ENCODE data around the gene SLC8A1.

SLC8A1 gene

DNA sequence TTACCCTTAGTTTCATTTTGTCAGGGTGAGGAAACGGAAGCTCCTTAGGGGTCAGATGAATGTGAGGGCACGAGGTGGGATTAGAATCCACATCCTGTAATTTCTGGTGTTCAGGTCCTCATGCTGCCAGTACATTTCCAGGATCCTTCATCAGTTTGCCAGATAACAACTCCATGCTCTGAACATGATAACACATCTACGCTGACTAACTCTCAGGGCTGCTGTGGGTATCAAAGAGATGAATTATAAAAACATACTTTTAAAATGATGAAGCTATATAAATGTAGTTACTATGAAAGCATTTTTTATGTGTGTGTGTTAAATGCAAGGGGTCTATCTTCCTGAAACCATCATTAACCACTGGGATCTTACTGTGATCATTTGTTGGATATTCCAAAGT lies 325.9 kb downstream of the SLC8A1 start:
- DNase-seq (ENCODE audit: low read depth) = no peak
- no peak overlapping the region for H3K4me3 ChIP-seq (ENCODE audit: low read depth, low read length)
- TF ChIP-seq, protein P1, sequence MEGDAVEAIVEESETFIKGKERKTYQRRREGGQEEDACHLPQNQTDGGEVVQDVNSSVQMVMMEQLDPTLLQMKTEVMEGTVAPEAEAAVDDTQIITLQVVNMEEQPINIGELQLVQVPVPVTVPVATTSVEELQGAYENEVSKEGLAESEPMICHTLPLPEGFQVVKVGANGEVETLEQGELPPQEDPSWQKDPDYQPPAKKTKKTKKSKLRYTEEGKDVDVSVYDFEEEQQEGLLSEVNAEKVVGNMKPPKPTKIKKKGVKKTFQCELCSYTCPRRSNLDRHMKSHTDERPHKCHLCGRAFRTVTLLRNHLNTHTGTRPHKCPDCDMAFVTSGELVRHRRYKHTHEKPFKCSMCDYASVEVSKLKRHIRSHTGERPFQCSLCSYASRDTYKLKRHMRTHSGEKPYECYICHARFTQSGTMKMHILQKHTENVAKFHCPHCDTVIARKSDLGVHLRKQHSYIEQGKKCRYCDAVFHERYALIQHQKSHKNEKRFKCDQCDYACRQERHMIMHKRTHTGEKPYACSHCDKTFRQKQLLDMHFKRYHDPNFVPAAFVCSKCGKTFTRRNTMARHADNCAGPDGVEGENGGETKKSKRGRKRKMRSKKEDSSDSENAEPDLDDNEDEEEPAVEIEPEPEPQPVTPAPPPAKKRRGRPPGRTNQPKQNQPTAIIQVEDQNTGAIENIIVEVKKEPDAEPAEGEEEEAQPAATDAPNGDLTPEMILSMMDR (IDR thresholded peaks at IDR 0.05; ENCODE audit: insufficient read depth, low read depth, low read length, missing control alignments) = no peak

- H3K4me3 ChIP-seq (ENCODE audit: low read depth, low read length) = no peak overlapping the region
- no peak for DNase-seq (ENCODE audit: low read depth)
- TF ChIP-seq, protein P1 (IDR thresholded peaks at IDR 0.05; ENCODE audit: insufficient read depth, low read depth, low read length, missing control alignments) = no peak
Measured at GRCh38 chr2:40123746-40124145, 328.1 kb downstream of the SLC8A1 start.

DNA sequence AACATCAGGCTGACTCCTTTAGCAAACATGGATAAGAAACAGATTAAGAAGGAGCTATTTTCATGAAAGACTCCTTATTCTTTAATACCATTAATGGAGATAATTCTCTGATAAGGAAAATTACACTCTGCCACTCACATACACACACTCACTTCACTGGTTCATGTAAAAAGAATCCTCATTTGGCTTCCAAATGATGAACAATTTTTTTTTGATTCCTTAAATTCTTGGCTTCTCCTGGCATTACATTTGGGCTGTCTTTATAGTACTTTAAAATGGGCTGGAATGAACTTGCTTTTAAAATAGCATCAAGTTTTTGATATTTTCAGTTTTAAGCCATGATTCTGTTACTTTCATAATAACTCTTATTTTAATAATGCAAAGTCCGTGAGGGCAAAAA lies 328.6 kb downstream of the SLC8A1 start:
- TF ChIP-seq, protein P1 (IDR thresholded peaks at IDR 0.05; ENCODE audit: insufficient read depth, low read depth, low read length, missing control alignments) = no peak
- no peak for DNase-seq (ENCODE audit: low read depth)
- no peak overlapping the region for H3K4me3 ChIP-seq (ENCODE audit: low read depth, low read length)

DNA sequence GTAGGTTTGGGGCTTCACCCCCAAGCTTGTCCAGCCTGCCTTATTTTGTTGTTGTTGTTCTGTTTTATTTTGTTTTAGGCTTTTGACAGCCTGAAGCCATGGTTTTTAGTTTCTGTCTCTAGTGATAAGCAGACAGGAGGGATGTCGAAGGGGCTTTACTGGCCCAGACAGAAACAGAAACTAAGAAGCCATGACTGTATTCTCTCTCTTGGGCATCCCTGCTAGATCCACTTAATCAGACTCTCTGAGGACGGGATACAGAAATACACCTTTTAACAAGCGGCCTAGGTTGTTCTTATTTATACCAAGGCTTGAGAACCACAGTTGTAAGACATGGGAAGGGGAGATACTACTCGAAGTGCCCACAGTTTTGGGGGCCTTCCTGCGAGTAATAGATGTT lies 330.9 kb downstream of the SLC8A1 start:
- DNase-seq (ENCODE audit: low read depth) = no peak

DNA sequence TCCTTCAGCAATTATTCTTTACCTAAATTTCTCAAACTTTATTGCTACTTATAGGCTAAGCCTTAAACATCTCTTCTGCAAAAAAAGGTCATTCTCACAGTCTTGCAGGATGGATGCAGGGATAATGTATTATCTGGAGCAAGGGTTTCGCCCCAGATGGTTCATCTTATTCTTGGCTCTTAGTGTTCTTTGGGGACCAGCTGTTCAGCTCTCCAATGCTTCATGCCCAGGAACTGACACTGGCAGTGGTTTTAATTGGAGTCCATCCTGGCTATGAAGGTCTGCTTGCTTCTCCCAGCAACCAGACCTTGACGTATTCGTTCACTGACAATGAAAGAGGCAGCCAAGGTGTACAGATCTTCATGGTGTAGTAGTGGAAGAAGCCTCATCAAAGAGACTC lies 331.9 kb downstream of the SLC8A1 start:
- TF ChIP-seq, protein P1 (IDR thresholded peaks at IDR 0.05; ENCODE audit: insufficient read depth, low read depth, low read length, missing control alignments) = no peak
- H3K4me3 ChIP-seq (ENCODE audit: low read depth, low read length) = no peak overlapping the region
- no peak for DNase-seq (ENCODE audit: low read depth)

More for the DNA sequence above, 330.9 kb downstream of the SLC8A1 start:
- TF ChIP-seq, protein P1 (IDR thresholded peaks at IDR 0.05; ENCODE audit: insufficient read depth, low read depth, low read length, missing control alignments) = no peak
- H3K4me3 ChIP-seq (ENCODE audit: low read depth, low read length) = no peak overlapping the region

DNA sequence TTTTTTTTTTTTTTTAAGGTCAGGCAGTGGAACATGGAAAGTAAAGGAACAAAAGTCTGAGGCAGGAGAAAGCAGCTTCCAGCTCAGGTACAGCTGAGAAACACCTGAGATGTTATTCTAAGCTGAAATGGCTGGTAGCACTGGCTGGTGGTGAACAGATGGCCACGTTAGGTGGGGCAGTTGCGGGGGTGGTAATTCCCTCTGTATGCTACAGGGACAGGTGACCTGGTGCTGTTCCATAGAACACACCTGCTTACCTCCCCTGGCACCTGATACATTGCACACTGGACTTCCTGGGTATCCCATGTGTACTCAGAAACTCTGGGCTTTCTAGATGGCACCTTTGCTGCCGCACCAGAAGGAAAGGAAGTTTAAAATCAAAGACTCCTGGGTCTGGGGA lies 333.3 kb downstream of the SLC8A1 start:
- H3K4me3 ChIP-seq (ENCODE audit: low read depth, low read length) = no peak overlapping the region
- TF ChIP-seq, protein P1 (IDR thresholded peaks at IDR 0.05; ENCODE audit: insufficient read depth, low read depth, low read length, missing control alignments) = no peak
- DNase-seq (ENCODE audit: low read depth) = no peak

DNA sequence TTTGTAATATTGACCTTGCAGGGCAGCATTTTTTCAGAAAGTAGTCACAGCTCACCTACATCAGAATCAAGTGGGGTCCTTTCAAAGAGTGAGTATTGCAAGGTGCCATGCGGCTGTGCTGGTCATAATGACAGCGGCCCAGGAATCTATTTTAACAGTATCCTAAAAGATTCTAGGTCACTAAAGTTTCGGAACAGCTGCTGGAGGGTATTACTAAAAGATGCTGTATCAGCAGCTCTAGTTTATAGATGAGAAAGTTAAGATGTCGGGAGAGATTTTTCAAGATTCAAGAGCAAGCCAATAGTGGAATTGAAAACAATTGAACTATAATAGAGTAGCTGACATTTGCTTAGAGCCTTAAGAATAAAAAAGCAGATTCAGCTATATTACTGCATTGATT lies 336.0 kb downstream of the SLC8A1 start:
- TF ChIP-seq, protein P1 (IDR thresholded peaks at IDR 0.05; ENCODE audit: insufficient read depth, low read depth, low read length, missing control alignments) = no peak
- no peak for DNase-seq (ENCODE audit: low read depth)
- no peak overlapping the region for H3K4me3 ChIP-seq (ENCODE audit: low read depth, low read length)
